Activated CD8-positive, alpha-beta memory T cell treated with anti-CD3 and anti-CD28 coated beads, Interleukin-2, amount 50 U/mL, for 4 hours (primary cell): ENCODE measurements around the gene IL36B.

ENCODE experiments used
- DNase-seq: peaks from one replicate; pipeline ENCODE4 v3.0.0-alpha.2; 2020

Gene IL36B

DNA sequence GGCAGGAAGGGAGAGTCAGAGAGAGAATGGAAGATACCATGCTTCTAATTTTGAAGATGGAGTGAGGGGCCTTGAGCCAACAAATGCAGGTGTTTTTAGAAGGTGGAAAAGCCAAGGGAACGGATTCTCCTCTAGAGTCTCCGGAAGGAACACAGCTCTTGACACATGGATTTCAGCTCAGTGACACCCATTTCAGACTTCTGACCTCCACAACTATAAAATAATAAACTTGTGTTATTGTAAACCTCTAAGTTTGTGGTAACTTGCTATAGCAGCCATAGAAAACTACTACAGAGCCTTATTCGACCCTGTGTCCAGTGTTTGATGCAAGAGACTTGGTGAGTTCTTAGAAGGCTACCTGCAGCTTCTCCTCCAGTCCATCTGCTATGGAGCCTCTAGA, 22.9 kb upstream of the IL36B start:
- DNase-seq, result no peak

DNA sequence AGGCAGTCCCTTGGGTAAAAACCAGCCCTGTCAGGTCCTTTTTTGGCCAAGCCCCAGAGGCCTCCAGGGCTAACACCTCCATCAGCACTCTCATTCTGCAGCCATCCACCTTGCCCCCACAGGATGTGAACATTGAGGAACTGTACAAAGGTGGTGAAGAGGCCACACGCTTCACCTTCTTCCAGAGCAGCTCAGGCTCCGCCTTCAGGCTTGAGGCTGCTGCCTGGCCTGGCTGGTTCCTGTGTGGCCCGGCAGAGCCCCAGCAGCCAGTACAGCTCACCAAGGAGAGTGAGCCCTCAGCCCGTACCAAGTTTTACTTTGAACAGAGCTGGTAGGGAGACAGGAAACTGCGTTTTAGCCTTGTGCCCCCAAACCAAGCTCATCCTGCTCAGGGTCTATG, 22.4 kb upstream of the IL36B start:
- no peak for DNase-seq

GRCh38 chr2:113073325-113073834, 20.7 kb upstream of the IL36B start:
- DNase-seq, result no peak

DNA sequence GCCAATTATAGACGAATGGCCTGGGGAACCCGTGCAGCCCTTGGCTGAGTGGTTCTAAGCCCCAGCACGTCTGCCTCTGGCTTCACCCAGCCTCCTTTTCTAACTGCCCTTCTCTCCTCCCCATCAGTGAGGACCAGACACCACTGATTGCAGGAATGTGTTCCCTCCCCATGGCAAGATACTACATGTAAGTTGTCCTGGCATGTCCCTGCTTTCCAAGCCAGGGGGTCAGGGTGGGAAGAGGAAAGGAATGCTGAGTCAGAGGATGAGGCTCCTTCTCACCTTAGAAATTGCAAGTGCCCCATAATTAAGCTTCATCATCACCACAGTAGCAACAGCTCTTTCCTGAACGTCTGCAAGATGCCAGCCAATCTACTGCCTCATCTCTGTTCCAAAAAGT, 19.9 kb upstream of the IL36B start:
- no peak for DNase-seq

DNA sequence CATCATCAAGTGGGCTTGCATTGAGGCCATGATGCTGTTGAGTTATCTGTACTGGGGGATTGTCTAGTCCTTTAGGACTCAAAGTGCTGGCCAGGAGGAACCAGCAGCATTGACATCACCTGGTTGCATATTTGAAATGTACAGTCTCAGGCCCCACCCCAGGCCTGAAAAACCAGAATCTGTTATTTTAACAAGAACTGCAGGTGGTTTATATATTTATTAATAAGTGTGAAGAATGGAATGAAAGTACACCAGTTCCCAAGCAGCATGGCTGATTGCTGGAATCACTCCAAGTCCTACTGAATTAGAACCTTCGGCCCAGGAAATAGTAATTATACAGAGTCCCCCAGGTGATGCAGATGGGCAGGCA, 17.9 kb upstream of the IL36B start:
- no peak for DNase-seq

DNA sequence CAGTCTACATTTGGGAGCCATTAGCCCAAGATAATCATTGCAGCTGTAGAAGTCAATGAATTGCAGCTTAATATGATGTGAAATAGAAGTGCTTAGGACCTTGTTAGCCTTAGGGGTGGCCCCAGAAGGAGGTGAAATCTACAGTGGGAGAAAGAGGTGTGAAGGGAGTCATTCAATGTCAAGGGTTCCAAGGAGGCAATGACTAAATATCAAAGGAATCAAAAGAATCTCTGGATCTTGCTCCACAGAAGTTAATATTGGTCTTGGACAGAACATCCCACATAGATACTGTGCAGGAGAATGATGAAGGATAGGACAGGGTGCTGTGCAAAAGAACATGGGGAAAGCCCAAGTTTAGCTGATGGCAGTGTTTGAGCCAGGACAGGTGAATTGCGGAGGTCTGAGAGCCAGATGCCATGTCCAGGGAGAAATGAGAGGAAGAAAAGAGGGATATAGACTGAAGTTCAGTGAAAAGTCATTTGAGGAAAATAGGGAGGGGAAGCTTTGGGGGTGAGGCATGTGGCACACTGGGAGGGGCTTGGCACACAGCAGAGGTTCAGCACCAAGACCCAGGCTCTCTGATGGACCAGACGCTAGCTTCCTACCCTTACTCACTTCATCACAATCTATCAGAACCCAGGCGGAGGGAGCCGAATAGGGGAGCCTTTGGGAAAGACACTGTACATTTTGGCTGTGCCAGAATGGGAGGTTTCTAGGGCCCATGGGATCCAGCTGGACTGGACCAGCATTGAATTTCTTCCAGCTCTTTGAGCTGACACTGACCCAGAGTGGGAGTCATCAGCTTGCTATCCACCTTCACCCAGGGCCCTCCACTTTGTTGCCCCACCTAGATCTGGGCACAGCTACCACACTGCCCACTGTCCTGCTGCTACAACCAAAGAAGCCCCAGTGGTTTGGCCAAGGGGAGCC, 17.3 kb upstream of the IL36B start:
- no peak for DNase-seq

DNA sequence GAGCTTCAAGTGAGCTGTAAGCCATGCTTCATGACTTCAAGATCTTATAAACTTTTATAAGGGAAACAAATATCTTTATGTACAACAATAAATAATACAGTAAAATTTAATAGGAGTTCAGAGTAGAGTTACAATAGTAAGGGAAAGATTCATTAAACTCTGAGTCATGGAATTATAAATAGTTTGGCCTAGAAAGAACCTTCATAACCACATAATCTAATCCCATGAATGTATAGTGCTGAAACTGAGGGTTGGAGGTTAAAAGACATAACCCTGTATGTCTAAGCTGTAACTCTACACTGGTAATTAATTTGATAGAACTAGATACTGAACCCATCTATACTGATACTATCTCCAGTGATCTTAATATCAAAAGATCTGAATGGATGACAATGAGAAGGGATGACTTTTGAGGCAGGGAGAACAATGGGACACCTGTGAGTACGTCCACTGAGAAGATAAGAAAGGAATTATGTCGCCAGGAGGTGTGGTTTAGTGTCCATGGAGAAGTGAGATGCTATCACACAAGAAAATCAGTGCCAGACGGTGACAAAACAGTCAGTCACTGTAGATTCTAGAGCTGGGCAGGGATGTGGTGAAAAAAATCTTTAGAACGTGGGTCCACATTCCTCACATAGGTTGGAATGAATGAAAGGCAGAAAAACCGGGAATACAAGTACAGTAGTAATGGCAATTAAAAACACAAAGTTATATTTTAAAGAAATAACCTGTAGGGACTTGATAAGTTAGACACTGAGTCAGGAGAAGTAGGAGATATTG, 16.2 kb upstream of the IL36B start:
- DNase-seq, result no peak

DNA sequence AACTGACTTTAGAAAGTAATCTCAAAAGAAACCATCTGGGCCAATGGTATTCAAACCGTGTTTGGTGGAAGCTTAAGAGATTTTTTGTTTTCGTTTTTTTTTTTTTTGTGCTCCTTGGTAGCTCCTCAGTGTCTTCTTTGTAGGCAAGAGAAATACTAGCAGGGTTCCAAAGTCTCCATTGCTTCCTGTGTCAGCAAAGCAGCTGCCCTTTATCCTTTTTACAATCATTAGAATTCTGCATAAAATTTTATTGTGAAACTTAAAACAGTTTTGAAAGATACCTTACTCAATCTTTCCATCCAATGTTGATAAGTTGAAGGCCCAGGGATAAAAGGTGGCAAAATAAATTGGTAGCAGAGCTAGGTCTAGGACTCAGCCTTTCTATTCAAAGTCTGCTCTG, 15.6 kb upstream of the IL36B start:
- no peak for DNase-seq

- DNase-seq, result no peak
Measured at GRCh38 chr2:113067681-113068080, 15.0 kb upstream of the IL36B start, which contains the start of gene IL1F10. Gene IL1F10, plus strand, starts transcription at chr2:113067970. Its CDS starts 4,769 bp downstream, at chr2:113072739.

DNA sequence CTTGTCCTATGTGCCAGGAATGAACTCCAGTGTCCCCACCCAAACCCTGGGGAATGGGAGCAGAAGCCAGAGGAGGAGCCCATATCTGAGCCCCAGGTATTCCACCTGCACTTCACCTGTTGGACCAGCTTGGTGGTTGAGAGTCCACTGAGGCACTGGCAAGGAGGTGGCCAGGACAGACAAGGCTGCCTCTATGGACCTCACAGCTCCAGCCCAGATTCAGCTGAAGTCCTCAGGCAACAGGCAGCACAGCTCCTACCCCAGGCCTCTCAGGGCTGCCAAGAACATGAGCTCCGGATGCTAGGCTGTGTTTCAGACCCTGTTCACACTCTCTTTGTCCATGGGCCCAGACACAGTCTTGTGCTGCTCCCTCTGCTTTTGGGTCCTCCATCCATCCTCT, 12.2 kb upstream of the IL36B start:
- DNase-seq, result no peak

DNA sequence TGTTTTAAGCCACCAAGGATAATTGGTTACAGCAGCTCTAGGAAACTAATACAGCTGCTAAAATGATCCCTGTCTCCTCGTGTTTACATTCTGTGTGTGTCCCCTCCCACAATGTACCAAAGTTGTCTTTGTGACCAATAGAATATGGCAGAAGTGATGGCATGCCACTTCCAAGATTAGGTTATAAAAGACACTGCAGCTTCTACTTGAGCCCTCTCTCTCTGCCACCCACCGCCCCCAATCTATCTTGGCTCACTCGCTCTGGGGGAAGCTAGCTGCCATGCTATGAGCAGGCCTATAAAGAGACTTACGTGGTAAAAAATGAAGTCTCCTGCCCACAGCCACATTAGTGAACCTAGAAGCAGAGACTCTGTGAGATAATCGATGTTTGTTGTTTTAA, 11.6 kb upstream of the IL36B start:
- DNase-seq, result no peak

GRCh38 chr2:113061896-113062770, 9.5 kb upstream of the IL36B start:
- DNase-seq, result no peak

GRCh38 chr2:113061241-113061640, 8.6 kb upstream of the IL36B start:
- DNase-seq, result no peak

DNA sequence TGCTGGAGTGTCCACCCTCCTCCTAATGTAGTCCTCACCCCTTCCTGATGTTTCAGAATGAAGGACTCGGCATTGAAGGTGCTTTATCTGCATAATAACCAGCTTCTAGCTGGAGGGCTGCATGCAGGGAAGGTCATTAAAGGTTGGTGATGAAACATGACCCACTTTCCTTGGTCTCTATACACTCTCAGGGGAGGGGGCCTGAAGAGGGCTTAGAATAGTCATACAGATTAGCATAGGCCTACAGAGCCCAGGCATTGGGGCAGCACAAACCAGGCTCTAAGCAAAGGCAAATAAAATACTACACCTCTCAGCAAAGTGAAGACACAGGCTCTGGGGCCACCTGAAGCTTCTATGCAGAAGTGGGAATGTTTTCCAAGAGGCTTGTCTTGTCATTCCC, 8.1 kb upstream of the IL36B start:
- no peak for DNase-seq

- DNase-seq, result no peak
Measured at GRCh38 chr2:113060396-113060795, 7.7 kb upstream of the IL36B start.

- no peak for DNase-seq
Measured at GRCh38 chr2:113058998-113059960, 6.6 kb upstream of the IL36B start, which contains the start of gene IL36RN. Gene IL36RN, plus strand, starts transcription at chr2:113059198. Its CDS starts 241 bp downstream, at chr2:113059439.

DNA sequence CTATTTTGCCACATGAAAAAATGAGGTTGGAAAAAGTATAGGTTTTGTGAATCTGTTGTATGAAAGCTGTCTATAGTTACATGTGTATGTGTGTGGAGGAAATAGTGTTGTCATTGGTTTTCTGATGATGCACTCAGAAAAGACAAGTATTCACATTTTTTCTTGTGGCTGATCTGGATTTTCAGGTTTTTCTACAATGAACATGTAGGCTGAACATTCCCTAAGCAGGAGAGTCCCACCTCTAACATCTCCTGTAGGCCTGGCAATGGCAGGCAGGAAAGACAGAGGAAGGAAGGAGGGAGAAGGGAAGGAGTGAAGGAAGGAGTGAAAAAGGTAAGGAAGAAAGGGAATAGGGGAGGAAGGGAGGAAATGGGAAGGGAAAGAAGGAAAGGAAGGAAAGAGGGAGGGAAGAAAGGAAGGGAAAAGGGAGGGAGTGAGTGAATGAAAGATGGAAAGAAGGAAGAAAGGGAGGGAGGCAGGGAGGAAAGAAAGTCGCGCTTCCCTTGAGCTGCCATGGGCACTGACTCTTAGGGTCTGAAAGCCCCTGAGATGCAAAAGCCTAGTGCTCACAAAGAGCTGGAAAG, 5.8 kb upstream of the IL36B start:
- no peak for DNase-seq

DNA sequence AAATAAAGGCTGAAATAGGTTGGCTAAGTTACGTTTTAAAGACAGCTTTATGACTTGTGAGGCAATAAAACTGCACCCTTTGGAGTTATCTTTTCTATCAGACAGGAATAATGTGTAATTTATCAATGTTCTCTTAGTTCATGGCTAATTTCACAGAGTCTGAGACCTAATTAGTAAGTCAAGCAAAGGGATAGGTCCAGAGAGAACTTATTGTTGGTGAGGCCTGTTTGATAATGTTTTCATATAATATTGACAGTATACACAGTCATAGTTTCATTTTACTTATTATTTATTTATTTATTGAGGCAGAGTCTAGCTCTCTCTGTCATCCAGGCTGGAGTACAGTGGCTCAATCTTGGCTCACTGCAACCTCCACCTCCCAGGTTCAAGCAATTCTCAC, 4.5 kb upstream of the IL36B start:
- DNase-seq, result no peak

GRCh38 chr2:113056521-113056920, 3.9 kb upstream of the IL36B start:
- DNase-seq, result no peak

GRCh38 chr2:113054066-113054465, 1.4 kb upstream of the IL36B start:
- no peak for DNase-seq

- DNase-seq, result no peak
Measured at GRCh38 chr2:113053666-113054065, 999 bp upstream of the IL36B start.
